DMS153 (cell line): ENCODE data around the gene WNT7A.

Source experiments
- DNase-seq: peaks from one replicate; lab custom pipeline; 2025; lab: John Stamatoyannopoulos, UW

WNT7A gene

DNA sequence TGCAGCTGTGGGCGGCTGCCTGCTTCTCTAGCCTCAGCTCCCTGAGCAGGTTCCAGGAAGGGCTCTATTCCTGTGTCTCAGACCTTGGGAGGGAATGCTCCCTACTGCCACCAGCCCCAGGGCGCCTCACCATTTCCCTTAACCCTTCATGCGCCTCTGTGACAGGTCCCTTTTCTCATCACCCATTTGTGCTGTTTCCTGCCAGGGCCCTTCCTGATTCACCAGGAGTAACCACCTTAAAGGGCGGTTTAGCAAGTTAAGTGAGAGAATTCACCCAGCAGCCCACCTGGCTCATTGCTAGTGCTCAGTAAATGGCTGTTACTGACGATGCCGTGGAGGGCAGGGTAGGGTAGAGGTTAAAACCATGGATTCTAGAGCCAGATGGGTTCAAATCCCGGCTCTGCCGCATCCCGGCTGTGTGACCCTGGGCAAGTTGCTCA lies 87.8 kb downstream of the WNT7A start:
- no peak for DNase-seq

DNA sequence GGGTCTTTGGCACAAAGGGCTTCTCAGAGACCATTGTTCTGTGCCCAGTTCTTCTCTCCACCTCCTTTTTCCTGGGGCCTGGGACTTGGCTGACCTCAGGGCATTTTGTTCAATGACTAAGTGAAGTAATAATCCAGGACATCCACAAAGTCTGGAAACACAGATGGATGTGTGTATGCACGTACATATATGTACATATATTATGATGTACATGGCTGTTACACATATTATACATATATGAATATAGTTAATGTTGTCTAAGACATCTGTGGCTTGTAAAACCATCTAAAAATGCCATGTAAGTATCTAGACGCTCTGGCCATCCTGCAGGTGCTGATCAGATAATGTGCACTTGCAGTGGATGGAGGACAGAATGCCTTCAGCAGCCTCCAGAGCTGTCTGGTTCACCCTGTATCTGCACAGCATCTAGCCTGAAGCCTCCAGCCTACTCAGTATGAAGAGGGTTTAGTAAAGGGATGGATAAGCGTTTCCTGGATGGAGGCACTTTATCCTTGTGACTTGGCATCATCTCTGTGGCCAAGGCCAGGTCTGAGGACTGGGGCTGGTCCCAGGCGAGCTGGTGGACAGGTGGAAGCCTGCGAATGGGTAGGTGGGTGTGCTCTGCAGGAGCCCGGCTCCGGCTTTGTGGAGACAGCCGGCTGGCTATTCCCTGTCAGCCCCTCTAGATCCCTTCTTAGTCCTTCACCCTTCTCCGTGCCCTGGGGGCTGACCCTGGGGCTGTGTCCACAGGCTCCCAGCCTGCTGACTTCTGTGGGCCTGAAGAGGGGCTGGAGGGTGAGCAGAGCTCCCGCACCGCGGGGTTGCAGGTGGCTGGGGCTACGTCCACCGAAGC lies 88.4 kb downstream of the WNT7A start:
- DNase-seq = no peak

- DNase-seq = no peak
These were observed 89.3 kb downstream of the WNT7A start for GRCh38 chr3:13790376-13791197.

DNA sequence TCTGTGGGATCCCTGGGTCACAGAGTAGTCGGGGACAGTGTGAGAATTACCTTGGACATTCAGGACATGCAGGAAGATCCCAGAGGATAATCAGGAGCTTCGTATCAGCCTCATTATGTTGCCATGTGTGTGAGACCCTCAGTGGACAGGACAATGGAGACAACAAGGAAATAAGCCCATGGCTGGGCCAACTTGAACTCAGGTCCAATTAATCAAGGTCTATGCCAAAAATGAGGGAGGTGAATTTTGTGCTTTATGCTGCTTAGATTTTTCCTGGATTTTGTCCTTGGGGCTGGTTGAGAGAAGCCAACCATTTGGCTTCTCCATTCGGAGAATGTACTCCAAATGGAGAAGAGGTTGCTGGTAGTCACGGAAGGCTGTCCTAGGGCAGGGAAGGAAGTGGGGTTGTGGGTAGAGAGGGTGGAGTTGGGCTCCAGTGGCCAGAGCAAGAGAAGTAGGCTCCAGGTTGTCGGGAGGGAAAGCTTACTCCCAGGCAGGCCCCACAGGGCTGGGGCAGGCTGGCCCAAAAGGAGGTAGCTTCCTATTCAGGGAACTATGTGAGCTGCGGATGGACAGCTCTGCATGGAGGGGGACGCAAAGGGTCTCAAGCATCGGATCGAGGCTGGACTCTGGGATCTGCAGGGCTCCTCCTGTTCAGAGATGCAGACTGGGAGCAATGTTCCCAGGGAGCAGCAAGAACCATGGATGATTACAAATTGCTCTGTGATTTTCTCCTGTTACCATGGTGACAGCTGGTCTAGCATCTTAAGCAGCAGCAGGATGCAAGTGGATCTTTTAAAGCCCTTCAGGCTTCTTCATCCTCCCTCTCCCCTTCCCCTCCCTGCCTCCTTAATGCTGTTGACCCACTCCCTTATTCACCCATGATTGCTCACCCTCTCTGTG lies 91.1 kb downstream of the WNT7A start:
- DNase-seq = no peak

- no peak for DNase-seq
These were observed 92.2 kb downstream of the WNT7A start for GRCh38 chr3:13787533-13788132.

- DNase-seq = no peak
These were observed 93.1 kb downstream of the WNT7A start for GRCh38 chr3:13786811-13787210.

DNA sequence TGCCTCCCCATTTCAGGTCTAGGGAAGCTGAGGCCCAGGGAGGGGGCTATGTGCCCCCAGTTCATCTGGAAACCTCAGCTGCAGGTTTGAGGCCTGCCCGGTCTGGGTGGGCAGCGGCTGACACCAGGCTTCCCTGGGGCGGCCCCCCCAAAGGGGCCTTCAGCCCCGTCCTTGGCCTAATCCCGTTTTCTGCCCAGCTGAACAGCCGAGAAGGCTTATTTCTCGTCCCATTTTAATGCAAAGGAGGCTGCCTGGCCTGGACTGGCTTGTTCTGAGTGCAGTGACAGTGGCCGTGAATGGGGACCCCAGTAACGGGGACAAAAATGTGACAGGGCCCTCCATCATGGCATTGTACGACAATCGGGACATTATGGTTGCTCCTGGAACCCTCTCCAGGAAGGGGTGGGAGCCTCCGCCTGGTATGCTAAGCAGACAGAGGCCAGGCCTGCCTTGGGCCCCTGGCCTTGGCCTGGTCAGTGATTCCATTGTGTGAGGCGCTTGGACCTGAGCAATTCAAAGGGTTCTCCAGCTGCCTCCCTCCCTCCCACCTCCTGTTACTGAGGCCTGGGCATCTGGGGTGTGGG lies 93.9 kb downstream of the WNT7A start:
- no peak for DNase-seq

DNA sequence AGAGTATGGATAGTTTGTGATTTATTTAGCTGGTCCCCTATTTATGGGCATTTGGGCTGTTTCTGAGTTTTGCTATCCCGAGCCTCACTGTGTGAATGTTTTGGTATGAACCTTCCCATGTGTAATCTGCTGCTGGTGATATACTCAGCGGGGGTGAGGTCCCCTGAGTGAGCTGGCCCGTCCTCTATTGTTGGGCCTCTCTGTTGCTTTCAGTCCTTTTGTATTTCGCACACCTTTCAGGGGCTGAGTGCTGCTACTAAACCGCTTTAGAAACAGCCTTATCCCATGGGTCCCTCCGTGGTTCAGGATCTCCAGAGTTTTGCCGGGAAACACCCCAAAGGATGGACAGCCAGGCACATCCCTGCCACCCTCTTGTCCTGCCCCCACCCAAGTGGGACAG lies 94.5 kb downstream of the WNT7A start:
- no peak for DNase-seq

DNA sequence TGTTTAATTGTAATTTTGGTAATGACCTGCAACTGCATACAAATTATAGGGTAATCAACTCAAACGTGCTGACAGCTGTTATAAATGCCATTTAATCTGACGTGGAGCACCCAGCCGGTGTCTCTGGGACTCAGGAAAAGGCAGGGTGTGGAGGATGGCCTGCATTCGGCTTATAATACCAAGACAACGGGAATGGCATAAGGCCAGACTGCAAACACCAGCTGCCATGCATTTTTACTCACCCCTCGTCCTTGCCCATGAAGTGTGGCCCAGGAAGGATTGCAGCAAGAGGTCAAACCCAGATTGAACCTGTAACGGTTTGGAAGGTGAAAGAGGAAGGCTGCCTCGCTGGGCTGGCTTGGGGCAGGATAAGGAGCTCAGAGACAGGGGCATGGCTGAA lies 96.4 kb downstream of the WNT7A start:
- DNase-seq = no peak

- no peak for DNase-seq
These were observed 97.4 kb downstream of the WNT7A start for GRCh38 chr3:13782501-13782900.

GRCh38 chr3:13781417-13781816 lies 98.5 kb downstream of the WNT7A start:
- DNase-seq = no peak

- no peak for DNase-seq
These were observed 99.3 kb downstream of the WNT7A start for GRCh38 chr3:13780432-13781176.

- DNase-seq = no peak
These were observed 103.4 kb downstream of the WNT7A start for GRCh38 chr3:13776253-13777050.

DNA sequence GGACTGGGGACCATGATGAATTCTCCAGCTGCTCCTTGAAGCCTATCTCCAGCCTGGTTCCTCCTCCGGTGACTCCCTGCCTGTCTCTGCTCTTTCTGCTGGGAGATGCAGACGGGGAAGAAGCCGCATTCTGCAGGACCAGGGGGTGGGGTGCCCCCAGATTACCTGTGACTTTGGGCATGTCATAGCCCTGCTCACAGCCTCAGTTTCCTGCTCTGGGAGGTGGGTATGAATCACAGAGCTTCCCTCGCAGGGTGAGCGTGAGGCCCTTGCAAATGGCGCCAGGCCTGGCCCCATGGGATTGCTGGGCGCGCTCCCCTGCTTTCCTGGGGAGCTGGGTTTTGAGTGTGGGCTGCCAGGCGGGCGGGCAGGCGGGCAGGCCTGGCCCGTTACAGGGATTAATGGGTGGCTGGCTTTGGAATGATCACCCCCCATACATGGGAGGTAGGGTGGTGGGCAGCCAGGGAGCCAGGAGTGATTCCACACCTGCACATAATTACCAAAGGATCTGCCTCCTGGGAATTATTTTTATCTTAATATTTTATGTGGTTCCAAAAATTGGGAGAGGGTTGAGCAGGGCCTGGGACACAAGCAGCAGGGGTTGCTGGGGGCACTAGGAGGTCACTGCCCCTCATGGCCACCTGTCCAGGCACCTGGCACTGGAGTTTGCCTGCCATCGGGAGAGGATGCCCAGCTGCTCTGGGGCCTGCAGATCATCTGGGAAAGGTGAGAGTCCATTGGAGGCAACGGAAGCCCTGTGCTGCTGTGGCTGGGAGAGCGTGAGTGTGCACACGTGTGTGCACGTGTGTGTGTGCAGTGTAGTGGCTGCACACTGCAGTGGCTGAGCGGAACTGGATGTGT lies 106.8 kb downstream of the WNT7A start:
- no peak for DNase-seq

GRCh38 chr3:13772321-13772745 lies 107.5 kb downstream of the WNT7A start:
- no peak for DNase-seq

DNA sequence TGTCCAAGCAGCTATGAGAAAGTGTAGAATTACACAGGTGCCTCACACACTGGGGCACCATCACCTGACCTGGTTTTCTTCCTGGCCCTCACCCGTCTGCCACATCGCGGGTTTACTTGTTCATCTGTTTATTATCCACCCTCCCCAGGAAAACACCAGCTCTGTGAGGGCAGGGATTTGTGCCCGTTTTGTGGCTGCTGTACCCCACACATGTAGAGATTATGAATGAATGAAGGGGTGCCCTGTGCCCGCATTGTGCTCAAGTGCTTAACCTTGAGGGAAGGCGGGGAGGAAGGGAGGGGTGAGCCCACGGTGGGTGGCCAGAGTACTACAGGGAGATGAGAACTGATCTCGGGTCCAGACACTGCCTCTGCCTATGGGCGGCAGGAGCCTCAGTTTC lies 108.4 kb downstream of the WNT7A start:
- no peak for DNase-seq

GRCh38 chr3:13770170-13771169 lies 109.4 kb downstream of the WNT7A start:
- no peak for DNase-seq
